ENCODE results near the gene BLVRB.

The BLVRB gene

DNA sequence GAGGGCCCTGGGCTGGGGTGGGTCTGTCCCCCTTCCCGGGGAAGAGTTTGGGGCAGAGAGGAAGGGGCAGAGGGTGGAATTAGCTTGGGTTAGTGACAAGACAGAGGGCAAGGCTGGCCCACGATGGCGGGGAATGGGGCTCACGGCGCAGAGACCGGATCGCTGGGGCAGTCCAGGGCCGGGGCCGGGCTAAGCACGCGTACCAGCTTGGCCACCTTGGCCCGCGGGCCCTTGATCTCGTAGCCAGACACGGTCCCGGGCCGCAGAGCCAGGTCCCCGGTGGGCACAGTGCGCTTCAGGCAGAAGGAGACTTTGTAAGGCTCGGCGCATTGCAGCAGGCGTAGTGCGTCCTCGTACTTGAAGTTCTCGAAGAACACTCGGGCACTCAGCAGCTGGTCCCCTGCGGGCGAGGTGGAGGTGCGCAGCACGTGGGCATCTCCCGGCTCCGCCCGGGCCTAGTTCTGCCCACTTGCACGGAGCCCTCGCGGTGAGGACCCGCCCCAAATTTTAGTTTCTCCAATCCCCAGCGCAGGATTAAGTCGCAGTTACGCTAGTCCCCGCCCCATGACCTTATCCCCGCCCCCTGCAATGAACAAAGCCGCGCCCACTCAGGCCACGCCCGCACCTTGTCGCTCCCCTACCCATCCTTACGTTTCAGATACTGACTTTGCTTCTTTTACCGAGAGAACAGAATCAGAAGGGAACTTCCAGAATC lies 67.0 kb downstream of the BLVRB start:
- no peak for FAIRE-seq

All from G401.6 (cell line).